NOMO-1 treated with dmso at 0.1 percent for 144 hours (cell line): ENCODE results near the gene VGLL3.
"Not testable (repeated sequence)": the region's sequence is repeated elsewhere in the genome, so short reads cannot be mapped to it uniquely, and the experiment has no call there.

Experiments
- DNase-seq: peaks from one replicate; lab custom pipeline; 2025; ENCODE audit not compliant: unreplicated experiment; lab: John Stamatoyannopoulos, UW

VGLL3 gene

GRCh38 chr3:86989611-86990010 lies 1.3 kb downstream of the VGLL3 start:
- DNase-seq: no peak

GRCh38 chr3:86989006-86989405 lies 1.9 kb downstream of the VGLL3 start:
- DNase-seq: no peak

- no peak for DNase-seq
Observed at GRCh38 chr3:86988235-86988634, 2.7 kb downstream of the VGLL3 start.

- no peak for DNase-seq
Observed at GRCh38 chr3:86987421-86987715, 3.6 kb downstream of the VGLL3 start.

GRCh38 chr3:86986671-86987420 lies 4.1 kb downstream of the VGLL3 start:
- no peak for DNase-seq

GRCh38 chr3:86985181-86985826 lies 5.6 kb downstream of the VGLL3 start:
- DNase-seq: no peak

- DNase-seq: no peak
Observed at GRCh38 chr3:86984271-86984670, 6.7 kb downstream of the VGLL3 start.

- no peak for DNase-seq
Observed at GRCh38 chr3:86982883-86983282, 8.1 kb downstream of the VGLL3 start.

- no peak for DNase-seq
Observed at GRCh38 chr3:86978111-86978551, 12.8 kb downstream of the VGLL3 start.

GRCh38 chr3:86976219-86976618 lies 14.7 kb downstream of the VGLL3 start:
- no peak for DNase-seq

GRCh38 chr3:86974177-86974576 lies 16.8 kb downstream of the VGLL3 start:
- DNase-seq: not testable (repeated sequence)

GRCh38 chr3:86973440-86973839 lies 17.5 kb downstream of the VGLL3 start:
- no peak for DNase-seq

- DNase-seq: no peak
Observed at GRCh38 chr3:86969500-86970189, 21.3 kb downstream of the VGLL3 start.

GRCh38 chr3:86968244-86968932 lies 22.6 kb downstream of the VGLL3 start:
- no peak for DNase-seq

- no peak for DNase-seq
Observed at GRCh38 chr3:86967062-86967461, 23.9 kb downstream of the VGLL3 start.

- no peak for DNase-seq
Observed at GRCh38 chr3:86965166-86965565, 25.8 kb downstream of the VGLL3 start.

GRCh38 chr3:86963611-86964010 lies 27.3 kb downstream of the VGLL3 start:
- no peak for DNase-seq

- no peak for DNase-seq
Observed at GRCh38 chr3:86961297-86961696, 29.7 kb downstream of the VGLL3 start.

GRCh38 chr3:86960550-86960949 lies 30.4 kb downstream of the VGLL3 start:
- no peak for DNase-seq

- no peak for DNase-seq
Observed at GRCh38 chr3:86958534-86958933, 32.4 kb downstream of the VGLL3 start.

- no peak for DNase-seq
Observed at GRCh38 chr3:86954747-86955146, 36.2 kb downstream of the VGLL3 start.

- DNase-seq: no peak
Observed at GRCh38 chr3:86954226-86954625, 36.7 kb downstream of the VGLL3 start.
